GM12873 (cell line): Measurements from ENCODE around the gene CFAP65.

Experiments used
- TF ChIP-seq, protein P1 (sequence below): IDR thresholded peaks from 2 replicates; pipeline ENCODE4 v1.5.1; 2012; ENCODE audit warnings: low read depth, mild to moderate bottlenecking, moderate library complexity, low read length, control low read depth; ENCODE audit not compliant: insufficient read depth; ENCODE audit errors: missing control alignments

Gene CFAP65

DNA sequence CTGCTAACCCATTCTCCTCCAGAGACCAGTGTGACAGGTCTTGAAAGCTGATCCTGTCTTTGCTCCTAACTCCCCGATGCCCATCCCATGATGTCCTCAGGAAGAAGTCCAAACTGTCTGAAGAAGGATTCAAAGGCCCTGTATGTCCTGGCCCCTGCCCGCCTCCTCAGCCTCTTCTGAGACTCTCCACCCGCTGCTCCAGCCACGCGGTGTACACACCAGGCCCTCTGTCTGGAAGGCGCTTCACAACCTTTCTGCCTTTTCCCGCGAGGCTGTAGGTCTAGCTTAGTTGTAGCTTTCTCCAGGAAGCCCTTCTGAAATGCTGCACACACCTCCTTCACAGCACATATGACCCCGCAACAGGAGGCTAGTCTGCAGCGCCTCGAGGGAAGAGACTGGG, 24.6 kb downstream of the CFAP65 start:
- TF ChIP-seq, protein P1, sequence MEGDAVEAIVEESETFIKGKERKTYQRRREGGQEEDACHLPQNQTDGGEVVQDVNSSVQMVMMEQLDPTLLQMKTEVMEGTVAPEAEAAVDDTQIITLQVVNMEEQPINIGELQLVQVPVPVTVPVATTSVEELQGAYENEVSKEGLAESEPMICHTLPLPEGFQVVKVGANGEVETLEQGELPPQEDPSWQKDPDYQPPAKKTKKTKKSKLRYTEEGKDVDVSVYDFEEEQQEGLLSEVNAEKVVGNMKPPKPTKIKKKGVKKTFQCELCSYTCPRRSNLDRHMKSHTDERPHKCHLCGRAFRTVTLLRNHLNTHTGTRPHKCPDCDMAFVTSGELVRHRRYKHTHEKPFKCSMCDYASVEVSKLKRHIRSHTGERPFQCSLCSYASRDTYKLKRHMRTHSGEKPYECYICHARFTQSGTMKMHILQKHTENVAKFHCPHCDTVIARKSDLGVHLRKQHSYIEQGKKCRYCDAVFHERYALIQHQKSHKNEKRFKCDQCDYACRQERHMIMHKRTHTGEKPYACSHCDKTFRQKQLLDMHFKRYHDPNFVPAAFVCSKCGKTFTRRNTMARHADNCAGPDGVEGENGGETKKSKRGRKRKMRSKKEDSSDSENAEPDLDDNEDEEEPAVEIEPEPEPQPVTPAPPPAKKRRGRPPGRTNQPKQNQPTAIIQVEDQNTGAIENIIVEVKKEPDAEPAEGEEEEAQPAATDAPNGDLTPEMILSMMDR = no peak

DNA sequence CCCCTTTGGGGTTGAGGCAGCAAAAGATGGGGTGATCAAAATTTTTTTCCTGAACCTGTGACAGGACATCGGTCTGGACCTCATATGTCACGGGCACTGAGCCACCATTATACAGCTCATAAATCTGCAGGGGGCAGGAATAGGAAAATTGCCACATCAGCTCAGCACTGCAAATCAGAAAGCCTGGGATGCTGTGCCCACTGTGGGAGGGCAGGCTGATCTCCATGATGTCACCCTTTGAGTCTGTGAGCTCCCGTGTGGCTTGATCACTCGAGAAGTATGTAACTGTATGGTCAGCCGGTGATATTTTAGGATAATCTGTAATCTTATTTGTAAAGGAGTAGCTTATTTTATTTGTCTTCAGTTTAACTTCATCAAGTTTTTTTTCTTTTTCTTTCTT, 30.4 kb downstream of the CFAP65 start:
- TF ChIP-seq, protein P1 = no peak

DNA sequence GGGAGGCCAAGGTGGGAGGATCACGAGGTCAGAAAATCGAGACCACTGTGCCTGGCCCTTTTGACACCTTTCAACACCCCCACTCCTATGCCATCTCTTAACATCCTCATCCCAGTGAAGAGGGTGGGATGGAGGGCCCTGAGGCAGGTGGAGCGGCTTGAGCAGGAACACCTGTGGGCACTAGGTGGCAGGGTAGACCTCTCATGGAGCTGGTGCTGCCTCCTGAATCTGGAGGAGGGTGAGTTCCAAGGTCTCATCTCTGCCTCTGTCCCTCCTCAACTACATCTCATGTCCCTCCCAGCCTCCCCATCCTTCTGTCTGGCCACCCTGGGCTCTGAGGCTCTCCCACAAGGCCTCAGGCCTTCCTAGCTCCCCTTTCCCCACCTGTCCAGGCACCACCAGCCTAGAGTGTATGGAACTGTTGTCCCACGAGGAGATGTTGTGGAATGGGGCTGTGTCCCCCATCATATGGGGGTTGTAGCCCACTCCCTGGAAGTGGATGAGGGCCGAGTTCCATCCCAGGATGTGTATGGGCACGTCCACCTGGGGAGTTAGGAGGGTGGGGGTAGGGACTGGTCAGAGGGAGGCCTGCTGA, 31.1 kb downstream of the CFAP65 start:
- TF ChIP-seq, protein P1 = peak; percentile 77

DNA sequence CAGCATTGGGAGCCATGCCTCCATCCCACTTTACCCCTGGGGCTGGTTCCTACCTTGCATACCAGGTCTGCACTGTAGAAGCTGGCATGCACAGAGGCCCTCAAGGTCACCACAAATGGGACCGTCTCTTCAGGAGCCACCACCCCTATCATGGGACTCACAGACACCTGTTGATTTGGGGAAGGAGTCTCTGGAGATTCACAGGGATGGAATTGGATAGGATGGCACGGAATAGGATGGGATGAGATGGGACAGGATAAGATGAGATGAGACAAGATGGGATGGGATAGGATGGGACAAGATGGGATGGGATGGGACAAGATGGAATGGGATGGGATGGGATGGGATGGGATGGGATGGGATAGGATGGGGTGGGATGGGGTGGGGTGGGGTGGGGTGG, 32.0 kb downstream of the CFAP65 start:
- TF ChIP-seq, protein P1 = no peak

DNA sequence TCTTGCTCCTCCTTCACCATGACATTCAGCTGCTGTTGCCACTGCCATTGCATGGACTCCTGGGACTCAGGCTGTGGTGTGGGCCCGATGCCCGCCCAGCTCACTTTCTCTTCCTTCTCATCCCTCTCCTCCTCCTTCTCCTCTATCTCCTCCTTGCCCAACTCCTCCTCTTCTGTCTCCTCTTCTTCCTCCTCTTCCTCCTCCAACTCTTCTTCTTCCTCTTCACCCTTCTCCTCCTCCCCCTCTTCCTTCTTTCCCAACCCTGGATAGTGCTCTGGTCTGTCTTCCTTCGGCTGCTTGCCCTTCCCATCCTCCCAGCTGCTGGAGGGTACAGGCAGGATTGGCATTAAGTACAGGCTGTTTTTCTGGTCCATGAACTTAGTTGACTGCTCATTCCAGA, 37.3 kb downstream of the CFAP65 start:
- TF ChIP-seq, protein P1 = no peak

DNA sequence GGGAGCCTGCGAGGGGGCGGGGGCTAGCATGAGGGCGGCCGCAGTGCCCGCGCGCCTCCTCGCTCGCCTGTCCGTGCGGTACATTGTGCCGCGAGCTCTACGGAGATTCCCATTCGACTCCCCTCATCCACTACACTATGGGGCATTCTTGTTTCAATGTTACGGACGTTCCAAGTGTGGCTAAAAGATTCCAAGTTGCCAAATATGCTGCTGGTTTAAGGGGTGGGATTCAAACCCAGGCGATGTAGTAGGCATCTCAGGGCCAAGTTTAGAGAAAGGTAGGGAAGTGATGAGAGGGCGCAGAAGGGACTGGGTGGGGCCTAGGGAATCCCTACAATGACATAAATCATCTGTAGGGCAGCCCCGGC, 38.1 kb downstream of the CFAP65 start:
- TF ChIP-seq, protein P1 = no peak

DNA sequence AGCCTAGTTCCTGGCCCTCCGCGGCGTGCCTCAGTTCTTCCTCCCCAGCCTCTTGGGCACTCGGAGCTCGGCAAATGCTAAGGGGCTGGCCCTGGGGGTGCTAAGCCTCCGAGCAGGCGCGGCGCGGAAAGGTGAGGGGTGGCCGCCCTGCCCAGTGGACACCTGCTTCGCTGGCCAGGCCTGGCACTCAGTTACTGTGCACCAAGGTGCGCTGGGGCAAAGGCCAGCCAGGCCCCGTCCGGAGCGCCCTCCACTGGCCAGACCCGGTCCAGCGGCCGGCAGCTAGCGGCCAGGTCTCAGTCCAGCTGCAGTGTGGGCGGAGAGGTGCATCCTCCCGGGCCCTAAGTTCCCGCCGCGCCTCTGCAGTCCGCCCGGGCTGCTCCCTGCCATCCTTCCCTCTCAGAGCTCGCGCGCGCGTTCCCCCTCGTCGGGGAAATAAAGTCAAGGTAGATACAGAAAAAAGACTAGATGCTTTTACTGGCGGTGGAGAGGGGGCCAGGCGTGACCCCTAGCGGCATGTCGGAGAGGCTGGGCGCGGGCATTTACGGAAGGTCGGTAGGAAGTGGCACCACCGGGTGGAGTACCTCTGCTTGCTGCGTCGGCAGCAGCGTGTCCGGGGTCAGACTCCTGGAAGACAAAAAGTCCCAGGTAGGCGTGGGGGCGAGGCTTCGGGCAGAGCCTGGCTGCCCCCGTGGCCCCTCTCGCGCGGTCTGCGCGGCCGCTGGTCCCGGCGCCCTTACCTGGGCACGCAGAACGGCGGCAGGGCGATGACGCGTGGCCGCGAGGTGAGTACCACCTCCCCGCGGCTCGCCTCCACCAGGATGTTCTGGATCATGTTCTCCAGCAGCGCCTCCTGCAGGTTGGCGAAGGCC, 38.7 kb downstream of the CFAP65 start:
- TF ChIP-seq, protein P1 = peak; percentile 43
